ENCODE measurements around the gene SH3GLB2. TPM values are rescaled to one million over a fixed set of nuclear protein-coding genes. Genes with fewer than 3 reads are reported as not detected.

The SH3GLB2 gene
- polyA plus RNA-seq, 1 donor from 2014 or later: 27.7 TPM

- H3K27ac Mint-ChIP-seq: no peak overlapping the region
- no peak overlapping the region for H3K4me3 Mint-ChIP-seq
- no peaks in the 10 kb centered on the region for H3K27me3 Mint-ChIP-seq
- peaks cover 0 to 2% (median 0%) of the 10 kb centered on the region in 3 donors for H3K4me1 Mint-ChIP-seq
- H3K9me3 Mint-ChIP-seq: no peaks in the 10 kb centered on the region
- peaks cover 4% of the 10 kb centered on the region for H3K36me3 Mint-ChIP-seq
These were observed 14.5 kb downstream of the SH3GLB2 start for GRCh38 chr9:129013674-129014073.

- Mint-ChIP-seq H3K4me1 (peaks cover 0 to 2% (median 0%) of the 10 kb centered on the region in 3 donors), H3K27ac (no peak overlapping the region), H3K9me3 (no peaks in the 10 kb centered on the region), H3K27me3 (no peaks in the 10 kb centered on the region), H3K4me3 (no peak overlapping the region), H3K36me3 (peaks cover 4% of the 10 kb centered on the region)
These were observed 15.2 kb downstream of the SH3GLB2 start for GRCh38 chr9:129012893-129013448.

GRCh38 chr9:129012343-129012742, 15.8 kb downstream of the SH3GLB2 start:
- H3K36me3 Mint-ChIP-seq: peaks cover 6% of the 10 kb centered on the region
- no peak overlapping the region for H3K27ac Mint-ChIP-seq
- H3K4me1 Mint-ChIP-seq: peaks cover 0 to 4% (median 0%) of the 10 kb centered on the region in 3 donors
- no peaks in the 10 kb centered on the region for H3K9me3 Mint-ChIP-seq
- no peak overlapping the region for H3K4me3 Mint-ChIP-seq
- H3K27me3 Mint-ChIP-seq: no peaks in the 10 kb centered on the region

GRCh38 chr9:129011761-129012181, 16.4 kb downstream of the SH3GLB2 start:
- no peaks in the 10 kb centered on the region for H3K27me3 Mint-ChIP-seq
- peaks cover 0 to 4% (median under 1%) of the 10 kb centered on the region in 3 donors for H3K4me1 Mint-ChIP-seq
- peaks cover 6% of the 10 kb centered on the region for H3K36me3 Mint-ChIP-seq
- no peaks in the 10 kb centered on the region for H3K9me3 Mint-ChIP-seq
- H3K4me3 Mint-ChIP-seq: no peak overlapping the region
- H3K27ac Mint-ChIP-seq: no peak overlapping the region

GRCh38 chr9:129011170-129011569, 17.0 kb downstream of the SH3GLB2 start:
- peaks cover 1 to 6% (median 4%) of the 10 kb centered on the region in 3 donors for H3K4me1 Mint-ChIP-seq
- H3K27ac Mint-ChIP-seq: no peak overlapping the region
- H3K4me3 Mint-ChIP-seq: peak overlapping the region in 1 of 4 donors; percentile 63
- no peaks in the 10 kb centered on the region for H3K27me3 Mint-ChIP-seq
- no peaks in the 10 kb centered on the region for H3K9me3 Mint-ChIP-seq
- peaks cover 6% of the 10 kb centered on the region for H3K36me3 Mint-ChIP-seq

- H3K4me1 Mint-ChIP-seq: peaks cover 1 to 6% (median 4%) of the 10 kb centered on the region in 3 donors
- H3K36me3 Mint-ChIP-seq: peaks cover 2% of the 10 kb centered on the region
- no peaks in the 10 kb centered on the region for H3K9me3 Mint-ChIP-seq
- no peak overlapping the region for H3K27ac Mint-ChIP-seq
- no peak overlapping the region for H3K4me3 Mint-ChIP-seq
- H3K27me3 Mint-ChIP-seq: no peaks in the 10 kb centered on the region
These were observed 17.7 kb downstream of the SH3GLB2 start for GRCh38 chr9:129010267-129010975.

GRCh38 chr9:129009584-129010141, 18.5 kb downstream of the SH3GLB2 start:
- Mint-ChIP-seq H3K27me3 (no peaks in the 10 kb centered on the region), H3K9me3 (no peaks in the 10 kb centered on the region), H3K36me3 (peaks cover 2% of the 10 kb centered on the region), H3K27ac (peak overlapping the region in 1 of 3 donors; percentile 31), H3K4me1 (peaks cover 1 to 6% (median 4%) of the 10 kb centered on the region in 3 donors), H3K4me3 (no peak overlapping the region)

GRCh38 chr9:129008986-129009583, 19.0 kb downstream of the SH3GLB2 start:
- Mint-ChIP-seq H3K9me3 (no peaks in the 10 kb centered on the region), H3K36me3 (peaks cover 2% of the 10 kb centered on the region), H3K4me3 (no peak overlapping the region), H3K4me1 (peaks cover 1 to 6% (median 4%) of the 10 kb centered on the region in 3 donors), H3K27ac (no peak overlapping the region), H3K27me3 (no peaks in the 10 kb centered on the region)

GRCh38 chr9:129008469-129008965, 19.6 kb downstream of the SH3GLB2 start:
- Mint-ChIP-seq H3K9me3 (no peaks in the 10 kb centered on the region), H3K4me3 (peak overlapping the region in 1 of 4 donors; percentile 37), H3K27me3 (no peaks in the 10 kb centered on the region), H3K36me3 (peaks cover 2% of the 10 kb centered on the region), H3K4me1 (peaks cover 1 to 6% (median 4%) of the 10 kb centered on the region in 3 donors), H3K27ac (no peak overlapping the region)

GRCh38 chr9:129007766-129008468, 20.2 kb downstream of the SH3GLB2 start:
- Mint-ChIP-seq H3K27me3 (no peaks in the 10 kb centered on the region), H3K36me3 (peaks cover 2% of the 10 kb centered on the region), H3K4me3 (no peak overlapping the region), H3K9me3 (no peaks in the 10 kb centered on the region), H3K4me1 (peaks cover 1 to 6% (median 4%) of the 10 kb centered on the region in 3 donors), H3K27ac (peak overlapping the region in 2 of 3 donors; percentile 71 to 80)

GRCh38 chr9:129007035-129007765, 20.9 kb downstream of the SH3GLB2 start:
- Mint-ChIP-seq H3K36me3 (peaks cover 2% of the 10 kb centered on the region), H3K4me1 (peaks cover 1 to 6% (median 4%) of the 10 kb centered on the region in 3 donors), H3K27me3 (no peaks in the 10 kb centered on the region), H3K4me3 (no peak overlapping the region), H3K27ac (peak overlapping the region; percentile 28 to 80 (median 71)), H3K9me3 (no peaks in the 10 kb centered on the region)

- peaks cover 1 to 6% (median 4%) of the 10 kb centered on the region in 3 donors for H3K4me1 Mint-ChIP-seq
- H3K9me3 Mint-ChIP-seq: no peaks in the 10 kb centered on the region
- H3K4me3 Mint-ChIP-seq: peak overlapping the region in 1 of 4 donors; percentile 72
- peaks cover 2% of the 10 kb centered on the region for H3K36me3 Mint-ChIP-seq
- peak overlapping the region in 1 of 3 donors; percentile 28 for H3K27ac Mint-ChIP-seq
- no peaks in the 10 kb centered on the region for H3K27me3 Mint-ChIP-seq
These were observed 21.6 kb downstream of the SH3GLB2 start for GRCh38 chr9:129006328-129007034.

- Mint-ChIP-seq H3K27me3 (no peaks in the 10 kb centered on the region), H3K9me3 (no peaks in the 10 kb centered on the region), H3K27ac (no peak overlapping the region), H3K4me3 (no peak overlapping the region), H3K36me3 (peaks cover 2% of the 10 kb centered on the region), H3K4me1 (peaks cover 1 to 6% (median 4%) of the 10 kb centered on the region in 3 donors)
These were observed 22.7 kb downstream of the SH3GLB2 start for GRCh38 chr9:129005336-129005997.
